Smooth muscle cell (in vitro differentiated cells): ENCODE results near the gene RNF187. TPM values are rescaled to one million over a fixed set of nuclear protein-coding genes. Genes with fewer than 3 reads are reported as not detected.

Source experiments
- DNase-seq: peaks from one replicate; lab custom pipeline; 2025; ENCODE audit not compliant: unreplicated experiment; lab: John Stamatoyannopoulos, UW
- H2AFZ ChIP-seq: fragments of 200-600 bp; sonication (generic); 2 replicates; pipeline ENCODE4 v1.6.0; 2016; ENCODE audit warnings: antibody characterized with exemption, low read depth, mild to moderate bottlenecking
- H3F3A ChIP-seq: fragments of 200-600 bp; sonication (generic); 2 replicates; pipeline ENCODE4 v1.6.0; 2017; ENCODE audit warnings: antibody characterized with exemption, low read depth
- H3K27ac ChIP-seq: fragments of 200-600 bp; sonication (generic); 2 replicates; pipeline ENCODE4 v1.5.1; 2016; ENCODE audit warnings: low read depth, mild to moderate bottlenecking
- H3K27me3 ChIP-seq: fragments of 200-600 bp; sonication (generic); 2 replicates; pipeline ENCODE4 v1.6.1; 2016; ENCODE audit warnings: low read depth, mild to moderate bottlenecking
- H3K36me3 ChIP-seq: fragments of 200-600 bp; sonication (generic); 2 replicates; pipeline ENCODE4 v1.5.1; 2016; ENCODE audit warnings: low read depth
- H3K4me1 ChIP-seq: fragments of 200-600 bp; sonication (generic); 2 replicates; pipeline ENCODE4 v1.5.1; 2016; ENCODE audit warnings: low read depth
- H3K4me2 ChIP-seq: fragments of 200-600 bp; sonication (generic); 2 replicates; pipeline ENCODE4 v1.6.0; 2016; ENCODE audit warnings: mild to moderate bottlenecking
- H3K4me3 ChIP-seq: fragments of 200-600 bp; sonication (generic); 2 replicates; pipeline ENCODE4 v1.5.1; 2016; ENCODE audit warnings: mild to moderate bottlenecking
- H3K79me2 ChIP-seq: fragments of 200-600 bp; sonication (generic); 2 replicates; pipeline ENCODE4 v1.6.0; 2016; ENCODE audit warnings: low read depth, mild to moderate bottlenecking
- H3K9ac ChIP-seq: fragments of 200-600 bp; sonication (generic); 2 replicates; pipeline ENCODE4 v1.6.0; 2016; ENCODE audit warnings: low read depth
- H3K9me3 ChIP-seq: fragments of 200-600 bp; sonication (generic); replicated peaks from 2 replicates; pipeline ENCODE4 v1.5.1; 2016; ENCODE audit warnings: low read depth
- H4K20me1 ChIP-seq: fragments of 200-600 bp; sonication (generic); 2 replicates; pipeline ENCODE4 v1.6.0; 2016; ENCODE audit warnings: low read depth
- CTCF ChIP-seq: fragments of 200-600 bp; sonication (generic); IDR thresholded peaks from 2 replicates; pipeline ENCODE4 v1.5.1; 2017; ENCODE audit warnings: borderline replicate concordance, mild to moderate bottlenecking, antibody characterized with exemption; ENCODE audit not compliant: insufficient read depth, poor library complexity, severe bottlenecking
- WGBS: methylation state at CpG from one replicate; pipeline ENCODE4 v1.1.7; 2016; ENCODE audit warnings: low lambda C conversion rate; 5-methylcytosine and 5-hydroxymethylcytosine counted together
- microRNA-seq: library from miRNA; unstranded; fragments of <30 nt; microRNA quantifications from one replicate; pipeline ENCODE4, GENCODE V29; 2016; ENCODE audit warnings: borderline number of aligned reads
- polyA plus RNA-seq: library from polyadenylated mRNA; unstranded; fragments of >200 nt; fragmentation: Nextera tagmentation; extraction: Ambion mirVana; gene quantifications from 2 replicates; pipeline ENCODE4 v1.2.1, GENCODE V29; 2016
- small RNA-seq: library from RNA; depleted of rRNA; stranded (forward); fragments of <200 nt; gene quantifications from one replicate; pipeline ENCODE3, GENCODE V24; 2014
- total RNA-seq: library from RNA; depleted of rRNA; stranded (reverse); fragments of >200 nt; gene quantifications from 2 replicates; pipeline ENCODE4 v1.2.3, GENCODE V29; 2014

RNF187 gene
- total and polyA plus RNA-seq, 2 experiments from 2014 or later: 35.9 to 150 TPM

GRCh38 chr1:228544921-228545591 is 57.9 kb downstream of the RNF187 start:
- Histone ChIP-seq H3K9me3 (no peaks in the 10 kb centered on the region), H3K36me3 (no peaks in the 10 kb centered on the region), H2AFZ (no peak overlapping the region), H3K27me3 (no peaks in the 10 kb centered on the region), H3K4me2 (no peak overlapping the region), H3K79me2 (no peaks in the 10 kb centered on the region), H4K20me1 (no peaks in the 10 kb centered on the region), H3K4me3 (no peak overlapping the region), H3F3A (no peaks in the 10 kb centered on the region), H3K9ac (no peak overlapping the region), H3K4me1 (no peaks in the 10 kb centered on the region), H3K27ac (no peak overlapping the region)
- DNase-seq: no peak
- TF ChIP-seq CTCF: no peak
- WGBS: 59% methylated on average over 4 of the region's 4 CpGs

Small RNA genes within 50 kb of the gene (microRNA-seq; reads per million reads assigned to microRNA genes)
- gene MIR4666A: not detected

Small RNA genes within 50 kb of the gene (small RNA-seq; reads per million reads assigned to genes)
- gene MIR4666A: not detected

Other genes starting within 250 kb of the RNF187 start
- 7.8 and 14.6 TPM in 2 replicates for gene TRIM11, start 80.5 kb upstream of the RNF187 start, total RNA-seq
- gene TRIM11, start 80.5 kb upstream of the RNF187 start, polyA plus RNA-seq: 11.5 and 14.0 TPM in 2 replicates
- gene TRIM17, start 70.5 kb upstream of the RNF187 start, total RNA-seq: 1.4 and 1.6 TPM in 2 replicates
- gene TRIM17, start 70.5 kb upstream of the RNF187 start, polyA plus RNA-seq: 1.5 and 4.4 TPM in 2 replicates
- 50.6 and 65.0 TPM in 2 replicates for gene RHOU, start 248.1 kb downstream of the RNF187 start, total RNA-seq
- gene RHOU, start 248.1 kb downstream of the RNF187 start, polyA plus RNA-seq: 25.8 and 29.8 TPM in 2 replicates